Left lung (tissue), 10 donors: ENCODE results near the gene LTC4S. TPM values are rescaled to one million over a fixed set of nuclear protein-coding genes. Genes with fewer than 3 reads are reported as not detected.
A peak's percentile ranks its signal among the peaks of the same experiment; 100 is the strongest.

Experiments
- ATAC-seq: fragments of 200-7000 bp; cut with Tn5 transposase; one replicate; pipeline ENCODE4 v1.9.1; 2020; ENCODE audit warnings: moderate library complexity
- DNase-seq, 4 donors: peaks; one replicate each; pipeline ENCODE4 v3.0.0-alpha.2; 2013 to 2020
- H3K27ac ChIP-seq, 2 donors: fragments of 200-600 bp; sonication (generic) in 1 of 2; one replicate each; pipeline versions ENCODE4 v1.5.0 to v1.8.0; 2020 to 2021
- H3K27me3 ChIP-seq, 2 donors: fragments of 200-600 bp; sonication (generic) in 1 of 2; one replicate each; pipeline versions ENCODE4 v1.5.0 to v1.8.0; 2020 to 2021
- H3K36me3 ChIP-seq, 2 donors: fragments of 200-600 bp; sonication (generic) in 1 of 2; one replicate each; pipeline versions ENCODE4 v1.5.0 to v1.8.0; 2020 to 2021
- H3K4me1 ChIP-seq, 2 donors: fragments of 200-600 bp; one replicate each; pipeline ENCODE4 v1.8.0; 2021
- H3K4me3 ChIP-seq, 2 donors: fragments of 200-600 bp; sonication (generic) in 1 of 2; one replicate each; pipeline versions ENCODE4 v1.5.0 to v1.8.0; 2020 to 2021; ENCODE audit warnings: mild to moderate bottlenecking in 1 of 2
- H3K9me3 ChIP-seq, 2 donors: fragments of 200-600 bp; sonication (generic) in 1 of 2; one replicate each; pipeline versions ENCODE4 v1.5.0 to v1.8.0; 2020 to 2021
- CTCF ChIP-seq, 2 donors: fragments of 200-600 bp; sonication (generic) in 1 of 2; IDR thresholded peaks; one replicate each; pipeline versions ENCODE4 v1.5.0 to v1.8.0; 2021; ENCODE audit warnings: antibody characterized with exemption in 2 of 2
- intact Hi-C, 2 donors: fragments of 100-400 bp; cut with DNase I; formaldehyde crosslinking; loops; one replicate each; pipeline versions ENCODE4 v1.11.2 to v1.14.2; 2022
- polyA plus RNA-seq, 6 donors: library from polyadenylated mRNA; unstranded; fragments of 120-200 nt; gene quantifications; one replicate each; pipeline ENCODE4 v1.2.1, GENCODE V29; 2013; ENCODE audit not compliant: insufficient read length in 6 of 6
- total RNA-seq, 2 donors: library from RNA; stranded (reverse); fragmentation: NEBNext Ultra II Directional; extraction: Animal tissue kit (Norgen Biotek cat#: 25700); gene quantifications; one replicate each; pipeline ENCODE4 v1.2.1, GENCODE V29; 2021
- donor health status: DM: no; HTN: yes; CAD: no.
- donor health status: DM: no; HTN: no; CAD: no.

The LTC4S gene
- total and polyA plus RNA-seq, 8 donors = 3.0 to 19.6 (median 5.0) TPM

GRCh38 chr5:179765400-179765799 is 28.4 kb upstream of the LTC4S start:
- Histone ChIP-seq H3K36me3 (peaks cover 0 to 54% of the 10 kb centered on the region in 2 donors), H3K4me3 (no peak overlapping the region), H3K4me1 (peaks cover 19 to 97% of the 10 kb centered on the region in 2 donors), H3K9me3 (no peaks in the 10 kb centered on the region), H3K27me3 (no peaks in the 10 kb centered on the region), H3K27ac (peak overlapping the region; percentile 13 to 60)
- ATAC-seq = peak; percentile 47
- intact Hi-C loops = loop anchor here in 1 of 2 donors (10.0 kb wide), 1 partner anchor 139 kb away; the partner anchor contains the start of gene TBC1D9B
- no peak for DNase-seq
- TF ChIP-seq CTCF (IDR thresholded peaks at IDR 0.05) = no peak

GRCh38 chr5:179766021-179766725 is 27.6 kb upstream of the LTC4S start:
- H3K9me3 ChIP-seq = no peaks in the 10 kb centered on the region
- no peak for TF ChIP-seq CTCF (IDR thresholded peaks at IDR 0.05)
- H3K4me3 ChIP-seq = no peak overlapping the region
- no peaks in the 10 kb centered on the region for H3K27me3 ChIP-seq
- ATAC-seq (no peak), DNase-seq (no peak)
- H3K4me1 ChIP-seq = peaks cover 19 to 96% of the 10 kb centered on the region in 2 donors
- H3K36me3 ChIP-seq = peaks cover 0 to 62% of the 10 kb centered on the region in 2 donors
- intact Hi-C loops = loop anchor here in 1 of 2 donors (10.0 kb wide), 1 partner anchor 139 kb away; the partner anchor contains the start of gene TBC1D9B
- H3K27ac ChIP-seq = peak overlapping the region; percentile 13 to 60

GRCh38 chr5:179766726-179767455 is 26.9 kb upstream of the LTC4S start:
- no peak overlapping the region for H3K4me3 ChIP-seq
- peaks cover 0 to 69% of the 10 kb centered on the region in 2 donors for H3K36me3 ChIP-seq
- peaks cover 17 to 95% of the 10 kb centered on the region in 2 donors for H3K4me1 ChIP-seq
- H3K27me3 ChIP-seq = no peaks in the 10 kb centered on the region
- H3K27ac ChIP-seq = peak overlapping the region in 1 of 2 donors; percentile 60
- ATAC-seq (no peak), DNase-seq (no peak)
- intact Hi-C loops = loop anchor here in 1 of 2 donors (10.0 kb wide), 1 partner anchor 138 kb away; the partner anchor contains the start of gene TBC1D9B
- no peak for TF ChIP-seq CTCF (IDR thresholded peaks at IDR 0.05)
- H3K9me3 ChIP-seq = no peaks in the 10 kb centered on the region

DNA sequence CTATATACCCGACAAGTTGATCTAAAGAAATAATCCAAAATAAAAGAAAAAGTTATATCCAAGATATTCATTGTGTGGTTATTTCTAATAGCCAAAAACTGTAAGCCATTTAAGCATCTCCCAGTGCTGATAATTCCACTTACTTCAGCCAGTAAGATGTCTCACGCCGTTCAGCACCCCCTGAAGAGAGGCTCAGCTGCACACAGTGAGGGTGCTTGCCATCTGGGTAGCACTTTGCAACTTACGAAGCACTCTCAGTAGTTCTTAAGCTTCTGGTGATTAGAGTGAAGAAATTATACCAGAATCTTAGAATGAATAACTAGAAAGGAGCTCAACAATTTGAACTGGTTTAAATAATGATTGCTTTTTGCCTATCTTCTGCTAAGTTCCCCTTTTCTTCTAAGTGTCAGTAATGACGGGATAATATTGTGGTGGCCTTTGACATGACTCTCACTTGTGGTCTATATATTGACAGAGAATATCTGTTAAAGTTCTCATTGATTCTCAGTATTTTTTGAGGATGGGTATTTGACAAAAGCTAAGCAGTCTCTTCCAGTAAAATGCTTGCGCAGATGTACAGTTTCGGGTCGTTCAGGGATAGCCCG is 26.2 kb upstream of the LTC4S start:
- no peaks in the 10 kb centered on the region for H3K27me3 ChIP-seq
- H3K4me1 ChIP-seq = peaks cover 10 to 95% of the 10 kb centered on the region in 2 donors
- peaks cover 0 to 76% of the 10 kb centered on the region in 2 donors for H3K36me3 ChIP-seq
- no peak overlapping the region for H3K4me3 ChIP-seq
- no peak for ATAC-seq
- H3K9me3 ChIP-seq = no peaks in the 10 kb centered on the region
- TF ChIP-seq CTCF (IDR thresholded peaks at IDR 0.05) = no peak
- intact Hi-C loops = loop anchor here in 1 of 2 donors (10.0 kb wide), 1 partner anchor 137 kb away; the partner anchor contains the start of gene TBC1D9B
- no peak overlapping the region for H3K27ac ChIP-seq
- no peak for DNase-seq
